GM19328 (cell line): Measurements from ENCODE around the gene HIP1R.
"Not testable (repeated sequence)": the region's sequence is repeated elsewhere in the genome, so short reads cannot be mapped to it uniquely, and the experiment has no call there.

Source experiments
- ATAC-seq: cut with Tn5 transposase; IDR thresholded peaks from one replicate; pipeline ENCODE4 v1.9.1; 2021; ENCODE audit warnings: mild to moderate bottlenecking, moderate library complexity; ENCODE audit not compliant: unreplicated experiment

The HIP1R gene

GRCh38 chr12:122834921-122835749, at the start of gene HIP1R:
Gene HIP1R, plus strand, starts transcription at chr12:122835457. Its CDS starts 94 bp downstream, at chr12:122835551.
- peak; percentile 41 for ATAC-seq

GRCh38 chr12:122785503-122785902, 49.8 kb upstream of the HIP1R start:
- no peak for ATAC-seq

- no peak for ATAC-seq
Measured at GRCh38 chr12:122788387-122788786, 46.9 kb upstream of the HIP1R start.

GRCh38 chr12:122789637-122790036, 45.6 kb upstream of the HIP1R start:
- ATAC-seq: no peak

GRCh38 chr12:122790393-122791075, 44.7 kb upstream of the HIP1R start:
- ATAC-seq: no peak

- ATAC-seq: no peak
Measured at GRCh38 chr12:122793685-122794106, 41.6 kb upstream of the HIP1R start.

GRCh38 chr12:122795807-122796206, 39.5 kb upstream of the HIP1R start:
- no peak for ATAC-seq

GRCh38 chr12:122799641-122800243, 35.5 kb upstream of the HIP1R start:
- no peak for ATAC-seq

- ATAC-seq: no peak
Measured at GRCh38 chr12:122803937-122804336, 31.3 kb upstream of the HIP1R start.

- ATAC-seq: not testable (repeated sequence)
Measured at GRCh38 chr12:122804957-122805356, 30.3 kb upstream of the HIP1R start.

- ATAC-seq: no peak
Measured at GRCh38 chr12:122807651-122808050, 27.6 kb upstream of the HIP1R start.

GRCh38 chr12:122811777-122812176, 23.5 kb upstream of the HIP1R start:
- ATAC-seq: no peak

- ATAC-seq: no peak
Measured at GRCh38 chr12:122813310-122813713, 21.9 kb upstream of the HIP1R start.

- no peak for ATAC-seq
Measured at GRCh38 chr12:122819209-122819785, 16.0 kb upstream of the HIP1R start.

- no peak for ATAC-seq
Measured at GRCh38 chr12:122820138-122820537, 15.1 kb upstream of the HIP1R start.

GRCh38 chr12:122820838-122821271, 14.4 kb upstream of the HIP1R start:
- no peak for ATAC-seq

- ATAC-seq: no peak
Measured at GRCh38 chr12:122823429-122823828, 11.8 kb upstream of the HIP1R start.

- ATAC-seq: no peak
Measured at GRCh38 chr12:122825773-122826724, 9.2 kb upstream of the HIP1R start.

- ATAC-seq: no peak
Measured at GRCh38 chr12:122827258-122827657, 8.0 kb upstream of the HIP1R start.

GRCh38 chr12:122830517-122831214, 4.6 kb upstream of the HIP1R start:
- ATAC-seq: no peak
